ENCODE measurements around the gene ALDH8A1. TPM values are rescaled to one million over a fixed set of nuclear protein-coding genes. Genes with fewer than 3 reads are reported as not detected.

The ALDH8A1 gene
- total and polyA plus RNA-seq, 12 donors: 0.09 to 1.7 (median 0.24) TPM; not detected in 5

DNA sequence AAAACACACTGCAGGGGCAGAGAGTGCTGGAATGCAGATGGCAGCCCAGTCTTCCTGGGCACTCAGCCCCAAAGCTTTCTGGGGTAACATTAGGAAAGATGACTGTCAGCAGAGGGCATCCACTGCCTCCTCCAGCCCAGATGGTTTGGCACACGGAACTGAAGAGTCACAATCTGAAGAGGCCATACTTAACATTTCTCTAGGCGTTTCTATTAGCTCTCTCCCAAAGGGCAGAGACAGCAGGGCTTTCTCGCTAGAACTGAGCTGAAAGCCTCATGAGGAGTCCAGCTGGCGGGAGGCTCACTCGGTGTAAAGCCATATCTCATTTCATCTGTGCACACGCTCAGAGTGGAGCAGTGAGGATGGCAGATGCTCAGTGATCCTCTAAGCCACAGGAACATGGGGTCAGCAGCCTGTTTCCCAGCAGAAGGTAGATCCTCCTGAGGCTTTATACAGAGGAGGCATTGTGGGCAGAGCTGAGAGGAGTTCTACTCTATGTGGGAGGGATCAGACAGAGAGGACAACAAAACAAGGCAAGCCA, 28.1 kb downstream of the ALDH8A1 start:
- Histone ChIP-seq H3K36me3 (no peaks in the 10 kb centered on the region), H3K9me3 (no peaks in the 10 kb centered on the region), H3K4me3 (no peak overlapping the region), H3K4me1 (no peaks in the 10 kb centered on the region), H3K27ac (no peak overlapping the region), H3K27me3 (no peaks in the 10 kb centered on the region)
- TF ChIP-seq, protein P1, sequence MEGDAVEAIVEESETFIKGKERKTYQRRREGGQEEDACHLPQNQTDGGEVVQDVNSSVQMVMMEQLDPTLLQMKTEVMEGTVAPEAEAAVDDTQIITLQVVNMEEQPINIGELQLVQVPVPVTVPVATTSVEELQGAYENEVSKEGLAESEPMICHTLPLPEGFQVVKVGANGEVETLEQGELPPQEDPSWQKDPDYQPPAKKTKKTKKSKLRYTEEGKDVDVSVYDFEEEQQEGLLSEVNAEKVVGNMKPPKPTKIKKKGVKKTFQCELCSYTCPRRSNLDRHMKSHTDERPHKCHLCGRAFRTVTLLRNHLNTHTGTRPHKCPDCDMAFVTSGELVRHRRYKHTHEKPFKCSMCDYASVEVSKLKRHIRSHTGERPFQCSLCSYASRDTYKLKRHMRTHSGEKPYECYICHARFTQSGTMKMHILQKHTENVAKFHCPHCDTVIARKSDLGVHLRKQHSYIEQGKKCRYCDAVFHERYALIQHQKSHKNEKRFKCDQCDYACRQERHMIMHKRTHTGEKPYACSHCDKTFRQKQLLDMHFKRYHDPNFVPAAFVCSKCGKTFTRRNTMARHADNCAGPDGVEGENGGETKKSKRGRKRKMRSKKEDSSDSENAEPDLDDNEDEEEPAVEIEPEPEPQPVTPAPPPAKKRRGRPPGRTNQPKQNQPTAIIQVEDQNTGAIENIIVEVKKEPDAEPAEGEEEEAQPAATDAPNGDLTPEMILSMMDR (IDR thresholded peaks at IDR 0.05): no peak
- intact Hi-C loops (cut with DNase I): no loop called here
- DNase-seq (no peak), ATAC-seq (peak in 4 of 8 donors; percentile 21 to 61 (median 46))
- 66 to 74% methylated on average over 6 of the region's 6 CpGs for WGBS, 2 donors

DNA sequence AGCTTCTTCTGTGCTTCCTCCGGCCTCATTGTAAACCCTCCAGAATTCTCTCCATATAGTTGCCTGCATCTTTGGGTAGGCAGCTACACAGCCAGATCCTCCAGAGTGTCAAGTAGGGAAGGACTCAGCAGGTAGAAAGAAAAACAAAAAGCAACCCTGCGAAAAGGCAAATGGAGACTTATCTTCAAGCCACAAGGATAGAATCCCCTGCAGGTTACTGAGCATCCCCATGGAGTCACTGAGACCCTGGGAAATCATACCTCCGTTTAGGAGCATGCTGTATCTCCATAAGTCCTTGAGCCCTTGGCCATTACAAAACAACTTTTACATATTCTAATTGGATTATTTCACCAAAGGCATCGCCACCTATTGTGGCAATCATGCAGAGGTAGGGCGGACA, 28.6 kb downstream of the ALDH8A1 start:
- Histone ChIP-seq H3K36me3 (no peaks in the 10 kb centered on the region), H3K4me3 (no peak overlapping the region), H3K4me1 (no peaks in the 10 kb centered on the region), H3K27me3 (no peaks in the 10 kb centered on the region), H3K9me3 (no peaks in the 10 kb centered on the region), H3K27ac (no peak overlapping the region)
- DNase-seq (no peak), ATAC-seq (no peak)
- 80 to 84% methylated on average over 5 of the region's 5 CpGs for WGBS, 2 donors
- TF ChIP-seq, protein P1 (IDR thresholded peaks at IDR 0.05): no peak
- intact Hi-C loops (cut with DNase I): no loop called here

DNA sequence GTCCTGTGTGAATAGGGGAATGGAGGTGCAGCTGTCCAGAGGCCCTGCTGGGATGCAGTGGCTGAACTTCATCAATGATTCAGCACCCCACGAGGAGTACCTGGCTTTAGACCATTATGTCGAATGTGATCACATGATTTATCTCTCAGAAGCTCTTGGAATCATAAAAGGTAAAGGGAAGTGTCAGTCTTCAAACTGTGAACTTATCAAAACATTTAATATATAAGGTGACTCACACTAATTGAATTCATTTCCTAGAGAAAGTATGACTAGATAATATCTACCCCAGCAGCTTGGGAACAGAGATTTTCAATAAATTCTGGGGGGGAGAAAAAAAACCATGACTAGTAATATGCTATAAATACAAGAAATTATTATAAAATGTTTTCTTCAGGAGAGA, 29.5 kb downstream of the ALDH8A1 start:
- Histone ChIP-seq H3K4me3 (no peak overlapping the region), H3K36me3 (no peaks in the 10 kb centered on the region), H3K27ac (no peak overlapping the region), H3K4me1 (no peaks in the 10 kb centered on the region), H3K27me3 (no peaks in the 10 kb centered on the region), H3K9me3 (no peaks in the 10 kb centered on the region)
- intact Hi-C loops (cut with DNase I): no loop called here
- 66 to 67% methylated on average over 2 of the region's 2 CpGs for WGBS, 2 donors
- ATAC-seq (no peak), DNase-seq (no peak)
- TF ChIP-seq, protein P1 (IDR thresholded peaks at IDR 0.05): no peak

DNA sequence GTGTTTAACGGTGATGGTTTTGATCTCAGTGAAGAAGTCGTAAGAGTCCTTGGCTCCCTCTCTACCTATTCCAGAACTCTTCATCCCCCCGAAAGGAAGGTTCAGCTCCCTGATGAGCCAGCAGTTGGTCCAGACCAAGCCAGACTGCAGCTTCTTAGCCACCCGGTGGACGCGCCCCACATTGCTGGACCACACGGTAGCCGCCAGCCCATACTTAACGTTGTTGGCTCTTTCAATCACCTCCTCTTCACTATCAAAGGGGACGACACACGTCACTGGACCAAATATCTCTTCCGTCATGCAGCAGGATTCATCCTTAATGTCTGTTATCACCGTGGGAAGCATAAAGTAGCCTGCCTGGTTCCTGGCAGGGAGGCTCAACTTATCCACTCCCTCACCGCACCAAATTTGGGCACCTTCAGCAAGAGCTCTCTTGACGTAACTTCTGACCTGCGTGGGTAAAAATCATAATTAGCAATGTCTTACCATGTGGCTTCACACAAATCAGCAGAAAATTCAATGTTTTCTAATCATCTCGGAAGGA, 31.4 kb downstream of the ALDH8A1 start:
- Histone ChIP-seq H3K36me3 (no peaks in the 10 kb centered on the region), H3K4me3 (no peak overlapping the region), H3K27ac (no peak overlapping the region), H3K27me3 (no peaks in the 10 kb centered on the region), H3K9me3 (no peaks in the 10 kb centered on the region), H3K4me1 (no peaks in the 10 kb centered on the region)
- no peak for ATAC-seq
- DNase-seq: no peak
- intact Hi-C loops (cut with DNase I): no loop called here
- TF ChIP-seq, protein P1 (IDR thresholded peaks at IDR 0.05): no peak
- 77 to 85% methylated on average over 17 of the region's 17 CpGs for WGBS, 2 donors

Data from heart right ventricle (tissue), 16 donors.